GM06990 (cell line): ENCODE results near the gene TYMS.
A peak's percentile ranks its signal among the peaks of the same experiment; 100 is the strongest.

Source experiments
- DNase-seq: peaks from one replicate; pipeline ENCODE4 v3.0.0-alpha.2; 2011; ENCODE audit not compliant: insufficient read length; ENCODE audit errors: extremely low read depth
- H3K27me3 ChIP-seq: replicated peaks from 2 replicates; pipeline ENCODE4 v1.6.0; 2011; ENCODE audit warnings: low read length; ENCODE audit not compliant: control insufficient read depth, insufficient read depth
- H3K36me3 ChIP-seq: 2 replicates; pipeline ENCODE4 v1.5.1; 2011; ENCODE audit warnings: low read length; ENCODE audit not compliant: control insufficient read depth, insufficient read depth
- H3K4me3 ChIP-seq: replicated peaks from 2 replicates; pipeline ENCODE4 v1.5.1; 2011; ENCODE audit warnings: low read depth, mild to moderate bottlenecking, control low read depth, low read length
- CTCF ChIP-seq: IDR thresholded peaks from 2 replicates; pipeline ENCODE4 v1.5.1; 2011; ENCODE audit warnings: low read length, control low read depth, mild to moderate bottlenecking, inconsistent platforms; ENCODE audit not compliant: insufficient read depth, poor library complexity, severe bottlenecking

Gene TYMS

DNA sequence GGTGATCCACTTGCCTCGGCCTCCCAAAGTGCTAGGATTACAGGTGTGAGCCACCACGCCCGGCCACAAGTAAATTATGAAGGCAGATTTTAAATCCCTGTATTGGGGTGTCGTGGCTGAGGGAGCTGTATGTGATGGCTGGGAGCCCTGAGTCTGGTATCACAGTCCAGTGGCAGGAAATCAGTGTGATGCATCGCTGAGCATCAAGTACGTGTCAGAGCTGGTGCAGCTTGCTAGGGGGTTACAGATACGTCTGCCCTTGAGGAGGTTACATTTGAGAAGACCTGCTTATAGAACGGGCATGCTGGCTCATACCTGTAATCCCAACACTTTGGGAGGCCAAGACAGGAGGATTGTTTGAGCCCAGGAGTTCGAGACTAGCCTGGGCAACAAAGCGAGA, 50.6 kb downstream of the TYMS start:
- H3K27me3 ChIP-seq = no peaks in the 10 kb centered on the region
- H3K4me3 ChIP-seq = no peak overlapping the region
- TF ChIP-seq CTCF = no peak
- DNase-seq = no peak
- H3K36me3 ChIP-seq = no peaks in the 10 kb centered on the region

DNA sequence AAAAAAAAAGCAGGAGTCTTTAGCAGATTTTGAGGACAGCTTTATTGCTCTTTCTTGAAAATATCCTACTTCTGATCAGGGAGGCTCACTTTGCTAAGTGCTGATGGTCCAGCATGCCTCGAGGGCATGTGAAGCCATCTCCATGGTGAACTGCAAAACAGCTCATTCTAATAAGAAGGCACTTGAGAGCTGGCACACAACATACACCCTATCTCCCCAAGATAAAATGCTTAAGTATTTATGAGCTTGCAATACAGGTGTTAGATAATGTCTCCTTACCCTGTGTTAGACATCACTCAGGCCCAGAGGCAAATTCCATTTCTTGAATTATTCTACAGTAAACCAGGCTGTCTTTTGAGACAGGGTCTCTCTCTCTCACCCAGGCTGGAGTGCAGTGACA, 52.3 kb downstream of the TYMS start:
- no peaks in the 10 kb centered on the region for H3K36me3 ChIP-seq
- DNase-seq = no peak
- no peak overlapping the region for H3K4me3 ChIP-seq
- no peak for TF ChIP-seq CTCF
- H3K27me3 ChIP-seq = no peaks in the 10 kb centered on the region

- Histone ChIP-seq H3K4me3 (peak overlapping the region; percentile 84), H3K36me3 (no peaks in the 10 kb centered on the region), H3K27me3 (no peaks in the 10 kb centered on the region)
- no peak for TF ChIP-seq CTCF
- DNase-seq = no peak
These were observed 53.2 kb downstream of the TYMS start for GRCh38 chr18:710418-711300.

DNA sequence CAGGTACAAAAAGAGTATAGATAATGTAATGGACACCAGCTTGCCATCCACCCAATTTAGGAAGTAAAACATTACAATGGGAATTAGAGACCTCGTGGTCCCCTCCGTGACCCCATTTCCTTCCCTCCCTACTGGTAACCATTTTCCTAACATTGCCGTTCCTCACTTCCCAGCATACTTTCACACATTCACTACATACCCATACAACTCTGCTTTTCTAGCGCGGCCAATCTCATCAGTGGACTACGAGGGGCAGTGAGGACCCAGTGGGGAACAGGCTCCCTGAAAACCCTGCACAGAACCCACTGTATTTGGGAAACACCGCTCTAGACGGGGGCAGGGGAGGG, 53.8 kb downstream of the TYMS start:
- no peaks in the 10 kb centered on the region for H3K27me3 ChIP-seq

GRCh38 chr18:711657-712400, 54.4 kb downstream of the TYMS start:
- peak; percentile 57 for DNase-seq

More for the DNA sequence above, 53.8 kb downstream of the TYMS start:
- no peak for DNase-seq
- H3K36me3 ChIP-seq = no peaks in the 10 kb centered on the region
- no peak for TF ChIP-seq CTCF
- H3K4me3 ChIP-seq = peak overlapping the region; percentile 84

More at GRCh38 chr18:711657-712400, 54.4 kb downstream of the TYMS start:
- TF ChIP-seq CTCF = peak; percentile 33
- Histone ChIP-seq H3K4me3 (peak overlapping the region; percentile 84), H3K27me3 (no peaks in the 10 kb centered on the region), H3K36me3 (no peaks in the 10 kb centered on the region)
